Activated gamma-delta T cell (primary cell): ENCODE data around the gene CEP63.
"Not testable (repeated sequence)": the region's sequence is repeated elsewhere in the genome, so short reads cannot be mapped to it uniquely, and the experiment has no call there.

ENCODE experiments used
- DNase-seq: peaks from one replicate; lab custom pipeline; 2025; lab: John Stamatoyannopoulos, UW

CEP63 gene

DNA sequence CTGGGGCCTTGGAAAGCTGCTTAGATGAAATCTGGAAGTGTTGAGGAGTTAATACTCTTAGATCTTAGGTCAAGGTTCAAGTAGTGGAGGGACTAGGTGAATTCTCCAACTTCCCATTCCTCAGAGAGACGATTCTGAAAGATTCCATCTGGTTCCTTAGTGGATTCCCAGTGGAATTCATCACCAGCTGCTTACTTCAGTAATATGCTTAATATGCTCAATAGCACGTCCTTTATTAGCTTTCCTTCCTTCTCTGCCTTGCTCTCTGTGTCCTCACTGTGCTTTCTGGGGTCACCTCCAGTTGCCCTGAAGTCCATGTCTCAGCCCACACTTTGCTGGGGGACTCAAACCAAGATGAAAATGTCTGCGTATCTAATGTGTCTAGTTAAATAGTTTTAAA lies 31.0 kb downstream of the CEP63 start:
- no peak for DNase-seq

DNA sequence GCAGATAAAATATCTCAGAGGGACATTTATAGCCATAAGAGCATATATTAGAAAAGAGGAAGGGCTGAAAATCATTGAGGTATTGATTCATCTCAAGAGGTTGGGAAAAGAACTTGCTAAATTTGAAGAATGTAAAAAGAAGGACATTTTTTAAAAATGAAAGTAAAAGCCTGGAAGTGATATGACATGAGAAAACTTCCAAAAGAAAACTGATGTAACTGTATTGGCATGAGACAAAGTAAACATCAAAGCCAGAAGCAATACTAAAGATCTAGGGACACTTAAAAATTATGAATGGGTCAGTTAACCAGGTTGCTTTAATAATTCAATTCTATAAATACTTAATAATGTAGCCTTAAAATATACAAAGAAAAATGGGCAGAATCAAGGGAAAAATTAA lies 31.9 kb downstream of the CEP63 start:
- DNase-seq = no peak

DNA sequence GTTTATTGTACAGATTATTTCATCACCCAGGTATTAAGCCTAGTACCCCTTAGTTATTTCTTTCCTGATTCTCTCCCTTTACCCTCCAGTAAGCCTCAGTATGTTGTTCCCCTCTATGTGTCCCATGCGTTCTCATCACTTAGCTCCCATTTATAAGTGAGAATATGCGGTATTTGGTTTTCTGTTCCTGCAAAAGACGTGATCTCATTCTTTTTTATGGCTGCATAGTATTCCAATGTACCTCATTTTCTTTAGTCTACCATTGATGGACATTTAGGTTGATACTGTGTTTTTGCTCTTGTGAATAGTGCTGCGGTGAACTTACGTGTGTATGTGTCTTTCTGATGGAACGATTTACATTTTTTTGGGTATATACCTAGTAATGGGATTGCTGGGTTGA lies 36.7 kb downstream of the CEP63 start:
- DNase-seq = no peak

DNA sequence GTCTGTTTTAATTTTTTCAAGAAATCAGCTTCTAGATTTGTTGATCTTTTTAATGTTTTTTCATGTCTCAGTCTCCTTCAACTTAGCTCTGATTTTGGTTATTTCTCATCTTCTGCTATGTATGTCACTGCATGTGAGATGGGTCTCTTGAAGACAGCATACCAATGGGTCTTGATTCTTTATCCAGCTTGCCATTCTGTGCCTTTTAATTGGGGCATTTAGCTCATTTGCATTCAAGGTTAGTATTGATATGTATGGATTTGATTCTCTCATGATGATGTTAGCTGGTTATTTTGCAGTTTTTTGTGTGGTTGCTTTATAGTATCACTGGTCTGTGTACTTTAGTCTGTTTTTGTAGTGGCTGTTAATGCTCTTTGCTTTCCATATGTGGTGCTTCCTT lies 39.4 kb downstream of the CEP63 start:
- DNase-seq = no peak

DNA sequence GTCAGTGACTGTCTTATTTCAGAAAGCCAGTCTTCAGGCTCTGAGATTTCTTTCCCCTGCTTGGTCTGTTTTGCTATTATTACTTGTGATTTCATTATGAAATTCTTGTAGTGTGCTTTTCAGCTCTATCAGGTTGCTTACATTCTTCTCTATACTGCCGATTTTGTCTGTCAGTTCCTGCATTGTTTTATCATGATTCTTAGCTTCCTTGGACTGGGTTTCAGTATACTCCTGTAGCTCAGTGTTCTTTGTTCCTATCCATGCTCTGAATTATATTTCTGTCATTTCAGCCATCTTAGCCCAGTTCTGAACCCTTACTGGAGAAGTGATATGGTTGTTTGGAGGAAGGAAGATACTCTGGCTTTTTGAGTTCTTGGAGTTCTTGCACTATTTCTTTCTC lies 40.5 kb downstream of the CEP63 start:
- DNase-seq = no peak

DNA sequence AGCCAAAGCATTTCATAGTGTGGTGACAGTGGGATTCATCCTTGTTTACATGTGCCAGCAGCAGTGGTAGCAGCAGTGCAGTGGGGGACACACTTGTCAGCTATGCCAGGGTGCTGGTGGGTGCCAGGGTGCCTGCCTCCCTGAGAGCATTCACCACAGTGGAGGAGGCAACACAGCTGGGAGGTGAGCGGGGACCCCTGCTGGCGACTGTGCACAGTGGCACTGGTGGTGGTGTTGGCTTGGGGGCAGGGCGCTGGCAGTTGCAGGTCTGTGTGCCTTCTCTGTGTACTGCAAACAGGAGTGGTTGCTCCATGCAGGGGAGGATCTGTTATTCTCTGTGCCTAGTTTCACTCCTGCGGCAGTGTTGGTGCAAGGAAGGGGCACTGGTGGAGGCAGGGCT lies 41.2 kb downstream of the CEP63 start:
- DNase-seq = no peak

DNA sequence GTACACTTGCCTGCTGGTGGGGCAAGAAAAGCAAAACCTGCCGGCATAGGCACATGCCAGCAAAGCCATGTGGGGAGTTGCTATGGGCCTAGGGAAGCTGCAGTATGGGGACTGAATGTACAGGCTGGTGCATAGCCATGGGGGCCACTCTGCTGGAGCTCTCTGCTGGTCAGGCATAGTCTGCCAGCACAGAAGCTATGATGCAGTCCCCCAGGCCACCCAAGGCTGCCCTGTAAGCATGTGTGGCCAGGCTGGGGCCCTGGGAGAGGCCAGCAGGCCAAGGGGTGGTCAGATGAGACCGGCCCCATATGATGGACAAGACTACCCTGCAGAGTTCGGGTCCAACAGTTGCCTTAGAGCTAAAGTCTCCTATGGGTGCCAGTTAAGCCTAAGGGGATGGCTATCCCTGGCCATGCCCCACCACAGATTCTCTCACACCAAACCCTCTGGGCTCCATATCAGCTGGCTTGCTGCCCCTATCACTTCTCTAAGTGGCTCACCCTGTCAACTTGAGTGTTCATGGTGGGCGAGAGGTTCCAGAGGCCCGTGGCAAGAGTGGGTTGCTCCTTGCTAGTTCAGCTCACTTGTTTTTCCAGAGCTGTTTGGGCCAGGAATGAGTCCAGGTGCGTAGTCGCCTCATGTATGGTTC lies 41.8 kb downstream of the CEP63 start:
- DNase-seq = no peak

DNA sequence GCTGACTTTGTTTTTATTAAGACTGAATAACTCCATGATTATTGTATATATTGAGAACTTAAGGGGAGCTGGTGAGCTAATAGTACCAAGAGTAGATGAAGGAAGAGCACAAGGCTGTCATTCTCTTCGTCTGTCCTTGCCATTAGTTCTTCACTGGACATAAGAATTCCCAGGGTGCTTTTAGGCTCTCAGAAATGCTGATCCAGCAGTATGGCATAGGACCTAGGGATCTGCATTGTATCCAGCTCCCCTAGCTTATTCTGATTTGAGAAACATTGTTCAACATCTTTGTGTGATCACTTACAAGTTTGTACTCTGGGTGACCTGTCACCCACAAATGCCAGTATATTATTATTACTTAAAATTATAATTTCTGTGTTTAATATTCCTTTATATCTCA lies 47.6 kb downstream of the CEP63 start:
- no peak for DNase-seq

DNA sequence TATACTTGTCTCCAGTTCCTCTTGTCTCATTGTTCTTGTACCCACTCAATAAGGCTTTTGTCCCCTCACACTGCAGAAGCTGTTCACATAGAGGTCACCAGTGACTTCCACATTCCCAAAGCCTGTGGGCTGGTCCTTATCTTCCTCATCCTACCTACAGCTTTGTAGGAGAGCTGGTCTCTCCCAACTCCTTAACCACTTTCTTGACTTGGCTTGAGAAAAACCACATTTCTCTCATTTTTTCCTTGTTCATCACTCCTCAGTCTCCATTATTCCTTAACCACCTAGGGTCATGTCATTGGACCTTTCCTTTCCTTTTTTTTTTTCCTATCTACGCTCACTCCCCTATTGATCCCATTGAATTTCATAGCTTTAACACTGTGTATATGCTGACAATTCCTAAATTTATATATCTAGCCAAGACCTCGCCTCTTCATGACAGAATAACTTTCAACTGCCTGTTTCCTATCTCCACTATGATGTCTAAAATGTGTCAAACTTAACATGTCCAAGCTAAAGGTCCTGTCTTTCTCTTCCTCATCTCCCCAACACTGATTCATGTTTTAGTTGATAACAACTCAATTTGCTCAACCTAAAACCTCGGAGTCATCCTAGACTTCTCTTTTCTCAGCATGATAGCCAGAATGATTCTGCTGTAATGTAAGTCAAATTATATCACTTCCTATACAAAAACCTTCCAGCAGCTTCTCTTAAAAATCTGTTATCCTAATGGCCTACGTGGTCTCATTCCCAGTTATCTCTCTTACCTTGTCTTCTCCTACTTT lies 49.5 kb downstream of the CEP63 start:
- DNase-seq = no peak

DNA sequence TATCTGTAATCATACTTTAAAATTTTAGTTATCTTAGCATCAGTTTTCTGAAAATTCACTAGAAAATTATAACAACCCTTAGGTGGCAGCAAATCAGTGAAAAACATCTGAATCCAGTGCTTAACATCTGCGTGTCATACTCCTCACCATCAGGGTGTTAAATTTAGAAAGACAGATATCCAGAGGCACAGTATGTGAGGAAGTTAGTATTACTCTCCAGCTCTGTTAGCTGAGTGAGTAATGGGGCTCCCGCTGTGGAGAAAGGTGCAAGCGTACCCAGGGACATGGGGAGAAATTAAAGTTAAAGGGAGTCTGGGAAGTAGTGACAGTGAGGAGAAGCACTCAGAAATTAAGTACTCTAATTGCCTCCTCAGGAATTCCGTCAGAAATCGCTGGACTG lies 50.9 kb downstream of the CEP63 start:
- no peak for DNase-seq

DNA sequence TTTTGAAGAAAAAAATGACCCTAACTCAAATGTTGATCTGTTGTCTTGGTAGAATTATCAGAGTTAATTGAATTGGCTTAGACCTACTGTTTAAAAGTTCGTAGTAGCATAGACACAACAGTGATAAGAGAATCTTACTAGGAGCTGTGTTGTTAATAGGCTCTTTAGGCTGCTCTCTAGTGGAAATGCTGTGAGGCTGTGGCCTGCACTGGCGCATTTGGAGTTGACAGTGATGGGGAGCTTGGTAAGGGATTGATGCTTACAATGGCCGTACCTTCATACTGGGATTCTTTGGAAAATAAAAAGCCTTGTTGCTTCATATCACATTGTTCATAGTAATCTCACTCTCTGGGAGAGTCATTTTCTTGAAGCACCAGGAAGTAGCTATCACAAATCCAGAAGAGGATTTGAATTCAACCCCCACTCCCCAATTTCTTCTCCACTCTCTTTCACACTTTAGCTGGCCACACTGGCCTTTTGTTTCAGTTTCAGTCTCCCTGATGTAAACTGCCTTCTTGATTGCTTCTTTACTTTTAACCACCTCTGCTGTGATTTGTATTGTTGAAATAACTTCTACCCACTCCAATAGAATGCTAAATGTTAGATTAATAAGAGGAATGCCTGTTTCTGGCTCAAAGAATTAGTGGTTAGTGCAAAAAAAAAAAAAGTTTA lies 56.6 kb downstream of the CEP63 start:
- no peak for DNase-seq

DNA sequence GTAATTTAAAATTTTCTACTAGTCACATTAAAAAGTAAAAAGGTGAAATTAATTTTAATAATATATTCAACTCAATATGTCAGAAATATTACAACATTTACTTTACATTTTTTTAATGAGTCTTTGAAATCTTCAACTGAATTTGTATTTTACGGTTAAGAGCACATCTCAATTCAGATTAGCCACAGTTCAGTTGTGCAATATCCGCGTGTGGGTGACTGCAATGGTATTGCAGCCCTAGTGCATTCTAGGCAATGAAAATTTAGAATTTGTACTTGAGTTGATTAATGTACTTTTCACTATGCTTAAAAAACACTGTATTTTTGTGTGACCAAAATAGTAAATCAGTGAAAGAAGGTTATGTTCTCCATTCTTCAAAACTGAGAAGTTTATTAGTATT lies 57.3 kb downstream of the CEP63 start:
- DNase-seq = no peak

DNA sequence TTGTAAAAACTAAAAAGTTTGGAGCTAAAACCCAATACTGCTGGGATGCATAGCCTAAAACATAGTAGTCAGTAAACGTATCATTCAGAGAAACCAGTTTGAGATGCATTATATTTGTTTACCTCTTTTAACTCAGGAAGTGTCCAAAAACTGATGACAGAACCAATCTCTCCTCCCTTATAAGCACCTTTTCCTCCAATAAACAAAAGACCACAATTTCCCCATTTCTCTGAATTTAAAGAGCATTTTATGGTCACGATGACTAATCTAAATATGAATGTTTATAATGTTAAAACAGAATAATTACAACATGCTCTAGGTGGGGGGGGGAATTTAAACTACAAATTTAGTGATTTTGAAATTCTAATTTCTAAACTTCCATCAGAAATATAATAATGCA lies 58.5 kb downstream of the CEP63 start:
- DNase-seq = no peak

DNA sequence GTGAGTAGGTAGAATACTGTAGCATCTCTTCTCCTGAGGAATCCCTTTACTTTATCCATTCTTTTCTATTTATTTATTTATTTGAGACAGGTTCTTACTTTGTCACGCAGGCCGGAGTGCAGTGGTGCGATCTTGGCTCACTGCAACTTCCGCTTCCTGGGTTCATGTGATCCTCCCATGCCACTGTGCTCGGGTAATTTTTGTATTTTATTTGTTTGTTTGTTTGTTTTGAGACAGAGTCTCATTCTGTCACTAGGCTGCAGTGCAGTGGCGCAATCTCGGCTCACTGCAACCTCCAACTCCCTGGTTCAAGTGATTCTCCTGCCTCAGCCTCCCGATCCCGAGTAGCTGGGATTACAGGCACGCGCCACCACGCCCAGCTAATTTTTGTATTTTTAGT lies 58.9 kb downstream of the CEP63 start:
- DNase-seq = not testable (repeated sequence)

DNA sequence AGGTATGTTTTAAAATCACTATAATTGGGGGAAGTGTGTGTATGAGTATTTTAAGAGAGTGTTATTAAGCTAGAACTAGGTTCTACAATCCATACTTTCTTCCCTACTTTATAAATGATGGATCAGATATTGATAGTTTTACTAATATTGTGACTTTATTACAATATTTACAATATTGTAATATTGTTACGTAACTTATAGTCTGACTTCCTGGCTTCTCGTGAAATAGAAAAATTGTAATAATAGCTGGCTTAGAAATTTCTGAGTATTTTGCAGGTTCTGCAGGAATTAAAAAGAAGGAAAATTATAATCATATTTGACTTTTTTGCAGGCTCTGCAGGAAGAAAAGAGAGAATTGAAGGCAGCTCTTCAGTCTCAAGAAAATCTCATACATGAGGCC lies 60.0 kb downstream of the CEP63 start:
- no peak for DNase-seq

DNA sequence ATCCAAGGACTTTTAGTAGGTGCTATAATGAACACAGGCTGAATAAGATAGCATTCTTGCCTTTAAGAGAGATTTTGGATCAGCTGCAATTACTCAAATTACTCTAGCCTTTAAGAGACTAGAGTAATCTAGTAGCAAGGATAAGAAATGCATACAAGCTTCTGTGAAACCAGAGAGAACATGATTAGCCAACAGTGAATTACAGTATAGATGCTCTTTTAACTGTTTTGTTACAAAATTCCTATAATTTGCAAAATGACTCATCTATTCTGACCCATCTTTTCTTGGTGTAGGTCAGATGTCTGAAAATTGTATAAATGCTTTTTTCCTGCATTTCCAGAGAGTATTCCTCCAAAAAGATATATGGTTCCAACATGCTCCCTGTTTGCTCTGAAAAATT lies 66.9 kb downstream of the CEP63 start:
- no peak for DNase-seq

DNA sequence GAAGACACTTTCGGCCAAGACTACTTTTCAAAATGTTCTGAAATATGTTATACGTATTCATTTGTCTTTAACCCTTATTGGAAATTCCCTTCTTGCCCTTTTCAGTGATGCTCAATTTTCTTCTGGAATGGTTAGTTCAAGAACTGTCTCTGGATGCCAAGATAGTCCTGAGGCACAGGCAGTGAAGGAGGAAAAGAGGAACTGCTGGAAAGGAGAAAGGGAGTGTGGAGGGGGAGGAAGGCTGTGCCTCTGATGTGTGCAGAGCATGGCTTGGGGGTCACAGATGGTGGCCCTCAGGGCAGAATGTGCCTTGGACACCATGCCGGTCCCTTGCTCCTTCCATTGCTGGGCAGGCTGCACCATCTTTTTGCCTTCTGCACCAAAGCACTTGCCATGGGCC lies 73.7 kb downstream of the CEP63 start:
- DNase-seq = no peak

DNA sequence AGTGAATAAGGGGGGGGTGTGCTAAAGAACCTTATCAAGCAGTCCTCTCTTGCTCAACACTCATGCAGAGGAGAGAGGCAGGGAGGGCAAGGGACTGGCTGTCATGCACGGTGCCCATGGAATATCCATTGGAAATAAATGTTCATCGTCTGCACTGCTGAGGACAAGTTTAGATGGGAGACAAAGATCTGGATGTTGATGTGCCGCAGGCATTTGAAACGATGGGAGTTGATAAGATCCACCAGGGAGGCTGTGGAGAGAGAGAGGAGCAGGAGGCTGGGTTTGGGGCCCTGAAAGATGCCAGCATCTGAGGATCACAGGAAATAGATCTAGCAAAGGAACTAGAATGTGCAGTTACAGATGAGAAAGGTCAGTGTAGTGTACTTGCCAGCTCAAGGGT lies 76.2 kb downstream of the CEP63 start:
- no peak for DNase-seq

DNA sequence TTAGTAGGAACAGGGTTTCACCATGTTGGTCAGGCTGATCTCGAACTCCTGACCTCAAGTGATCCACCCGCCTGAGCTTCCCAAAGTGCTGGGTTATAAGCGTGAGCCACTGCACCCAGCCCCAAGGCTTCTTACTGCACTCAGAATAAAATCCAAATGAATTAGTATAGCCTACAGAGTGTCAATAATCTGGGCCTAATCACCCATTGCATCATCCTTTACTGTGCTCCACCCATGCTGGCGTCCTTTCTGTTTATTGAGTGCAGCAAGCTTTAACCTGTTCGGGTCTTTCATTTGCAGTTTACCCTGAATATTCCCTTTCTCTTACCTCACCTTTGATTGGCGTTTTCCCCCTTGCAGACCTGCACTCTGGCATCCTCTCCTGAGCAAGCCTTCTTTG lies 77.7 kb downstream of the CEP63 start:
- no peak for DNase-seq

DNA sequence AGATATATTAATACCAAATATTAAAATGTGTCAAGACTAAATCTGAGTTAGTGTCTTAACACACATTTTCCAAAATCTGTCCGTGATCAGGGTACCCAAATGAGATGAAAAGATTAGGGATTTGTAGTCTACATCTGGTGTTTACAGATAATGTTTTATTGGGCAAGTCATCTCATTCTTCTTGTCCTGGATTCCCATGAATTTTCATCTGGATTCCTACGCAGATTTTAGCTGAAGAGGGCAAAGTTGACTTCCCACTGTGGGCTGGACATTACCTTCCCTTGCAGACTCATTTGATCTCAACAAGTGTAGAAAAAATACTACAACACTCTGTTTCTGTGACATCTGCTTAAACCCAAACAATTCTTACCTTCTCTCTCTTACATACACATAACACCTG lies 79.1 kb downstream of the CEP63 start:
- DNase-seq = no peak

DNA sequence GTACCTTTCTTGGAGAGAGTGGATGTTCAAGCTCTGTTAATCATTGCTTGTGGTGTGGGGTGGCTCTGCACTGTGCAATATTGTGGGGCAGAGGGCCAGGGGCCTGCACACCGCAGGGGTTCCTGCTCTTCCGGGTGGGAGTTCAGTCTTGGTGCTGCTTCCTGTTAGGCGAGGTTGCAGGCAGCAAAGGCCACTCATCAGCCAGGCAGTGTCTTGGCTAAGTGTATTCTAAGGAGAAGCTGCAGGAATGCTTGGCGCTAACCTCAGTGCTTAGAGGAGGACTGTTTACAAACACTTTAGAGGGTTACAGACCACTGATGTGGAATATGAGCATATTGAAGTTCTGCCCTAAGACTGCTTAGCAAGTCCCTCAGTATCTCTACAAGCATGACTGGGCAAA lies 81.7 kb downstream of the CEP63 start:
- DNase-seq = no peak

DNA sequence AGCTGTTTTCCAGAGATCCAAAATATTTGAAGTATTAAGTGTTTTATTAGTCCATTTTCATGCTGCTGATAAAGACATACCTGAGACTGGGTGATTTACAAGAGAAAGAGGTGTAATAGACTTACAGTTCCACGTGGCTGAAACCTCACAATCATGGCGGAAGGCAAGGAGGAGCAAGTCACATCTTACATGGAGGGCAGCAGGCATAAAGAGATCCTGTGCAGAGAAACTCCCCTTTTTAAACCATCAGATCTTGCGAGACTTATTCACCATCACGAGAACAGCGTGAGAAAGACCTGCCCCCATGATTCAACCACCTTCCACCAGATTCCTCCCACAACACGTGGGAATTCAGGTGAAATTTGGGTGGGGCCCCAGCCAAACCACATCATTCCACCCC lies 82.9 kb downstream of the CEP63 start:
- DNase-seq = no peak

DNA sequence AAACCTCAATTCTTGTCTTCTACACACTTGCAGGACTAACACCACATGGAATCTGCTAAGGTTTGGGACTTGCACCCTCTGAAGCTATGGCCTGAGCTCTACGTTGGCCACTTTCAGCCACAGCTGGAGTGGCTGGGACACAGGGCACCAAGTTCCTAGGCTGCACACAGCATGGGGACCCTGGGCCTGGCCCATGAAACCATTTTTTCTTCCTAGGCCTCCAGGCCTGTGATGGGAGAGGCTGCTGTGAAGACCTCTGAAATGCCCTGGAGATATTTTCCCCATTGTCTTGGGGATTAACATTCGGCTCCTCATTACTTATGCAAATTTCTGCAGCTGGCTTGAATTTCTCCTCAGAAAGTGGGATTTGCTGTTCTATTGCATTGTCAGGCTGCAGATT lies 84.0 kb downstream of the CEP63 start:
- not testable (repeated sequence) for DNase-seq
